Kidney epithelial cell (primary cell): ENCODE measurements around the gene HOXA13. TPM values are rescaled to one million over a fixed set of nuclear protein-coding genes. Genes with fewer than 3 reads are reported as not detected.
A peak's percentile ranks its signal among the peaks of the same experiment; 100 is the strongest.

ENCODE experiments used
- DNase-seq: peaks from one replicate; pipeline ENCODE4 v3.0.0-alpha.2; 2010; ENCODE audit warnings: low read depth
- H3K27me3 ChIP-seq: 2 replicates; pipeline ENCODE4 v1.6.0; 2011; ENCODE audit warnings: low read length; ENCODE audit not compliant: control insufficient read depth, insufficient read depth
- H3K36me3 ChIP-seq: 2 replicates; pipeline ENCODE4 v1.5.1; 2011; ENCODE audit warnings: low read length; ENCODE audit not compliant: control insufficient read depth, insufficient read depth
- H3K4me3 ChIP-seq: 2 replicates; pipeline ENCODE4 v1.5.1; 2011; ENCODE audit warnings: low read depth, mild to moderate bottlenecking, control low read depth, low read length
- total RNA-seq: library from RNA; depleted of rRNA; stranded (reverse); fragments of >200 nt; gene quantifications from 2 replicates; pipeline ENCODE4 v1.2.3, GENCODE V29; 2015
- TF ChIP-seq, protein P1 (sequence below): IDR thresholded peaks from 2 replicates; pipeline ENCODE4 v1.5.1; 2011; ENCODE audit warnings: mild to moderate bottlenecking, moderate library complexity, low read length, control low read depth, inconsistent platforms; ENCODE audit not compliant: insufficient read depth, poor library complexity, severe bottlenecking

Gene HOXA13
- total RNA-seq, result not detected in 2 replicates

- peak within 1 kb of the TSS; percentile 20 for H3K4me3 ChIP-seq
- no peak for DNase-seq
- H3K27me3 ChIP-seq, result peaks cover 75% of the 10 kb centered on the region
- TF ChIP-seq, protein P1, sequence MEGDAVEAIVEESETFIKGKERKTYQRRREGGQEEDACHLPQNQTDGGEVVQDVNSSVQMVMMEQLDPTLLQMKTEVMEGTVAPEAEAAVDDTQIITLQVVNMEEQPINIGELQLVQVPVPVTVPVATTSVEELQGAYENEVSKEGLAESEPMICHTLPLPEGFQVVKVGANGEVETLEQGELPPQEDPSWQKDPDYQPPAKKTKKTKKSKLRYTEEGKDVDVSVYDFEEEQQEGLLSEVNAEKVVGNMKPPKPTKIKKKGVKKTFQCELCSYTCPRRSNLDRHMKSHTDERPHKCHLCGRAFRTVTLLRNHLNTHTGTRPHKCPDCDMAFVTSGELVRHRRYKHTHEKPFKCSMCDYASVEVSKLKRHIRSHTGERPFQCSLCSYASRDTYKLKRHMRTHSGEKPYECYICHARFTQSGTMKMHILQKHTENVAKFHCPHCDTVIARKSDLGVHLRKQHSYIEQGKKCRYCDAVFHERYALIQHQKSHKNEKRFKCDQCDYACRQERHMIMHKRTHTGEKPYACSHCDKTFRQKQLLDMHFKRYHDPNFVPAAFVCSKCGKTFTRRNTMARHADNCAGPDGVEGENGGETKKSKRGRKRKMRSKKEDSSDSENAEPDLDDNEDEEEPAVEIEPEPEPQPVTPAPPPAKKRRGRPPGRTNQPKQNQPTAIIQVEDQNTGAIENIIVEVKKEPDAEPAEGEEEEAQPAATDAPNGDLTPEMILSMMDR, result no peak
- H3K36me3 ChIP-seq, result no peaks in the 10 kb centered on the region
Measured at GRCh38 chr7:27199849-27200760, at the start of gene HOXA13. TSS of gene HOXA13 (minus strand) at chr7:27200091. CDS start at chr7:27200077, 14 bp downstream.

DNA sequence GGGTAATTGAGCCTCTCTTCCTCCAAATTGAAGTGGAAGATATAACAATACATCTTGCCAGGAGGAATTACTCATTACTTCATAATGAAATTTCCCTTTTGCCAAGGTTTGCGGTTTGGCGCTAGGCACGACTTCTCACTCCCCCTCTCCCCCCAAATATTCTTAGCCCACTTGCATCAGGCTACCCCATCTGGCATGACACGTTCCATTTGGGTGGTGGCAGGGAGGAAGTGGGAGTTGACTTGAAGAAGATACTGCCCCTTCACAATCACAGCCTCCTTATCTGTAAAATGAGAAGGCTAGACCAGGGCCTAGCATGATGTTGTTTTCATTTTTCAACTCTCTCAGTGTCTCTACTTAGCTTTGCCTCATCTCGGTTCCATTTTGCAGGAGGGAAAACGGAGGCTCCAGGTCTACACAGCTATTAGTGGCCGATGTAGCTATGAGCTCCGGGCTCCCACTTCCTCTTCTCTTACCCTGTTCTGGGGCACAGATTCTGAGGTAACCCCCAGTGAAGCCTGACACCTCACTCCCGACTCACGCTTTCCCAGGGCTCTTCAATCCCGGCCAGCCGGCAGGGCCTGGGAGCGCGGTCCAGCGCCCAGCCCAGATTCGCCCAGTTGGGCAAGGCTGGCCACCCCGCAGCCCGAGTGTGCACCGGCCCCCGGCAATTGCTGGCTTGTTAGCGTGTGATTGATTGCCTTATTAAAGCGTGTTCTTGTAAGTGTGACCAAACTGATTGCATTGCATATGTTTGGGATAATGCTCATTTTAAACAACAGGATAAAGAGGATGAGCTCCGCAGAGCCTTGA, 49.2 kb upstream of the HOXA13 start:
- no peak for DNase-seq
- H3K27me3 ChIP-seq, result peaks cover 99% of the 10 kb centered on the region
- H3K4me3 ChIP-seq, result no peak overlapping the region

GRCh38 chr7:27248427-27248806, 48.5 kb upstream of the HOXA13 start:
- Histone ChIP-seq H3K4me3 (no peak overlapping the region), H3K36me3 (no peaks in the 10 kb centered on the region), H3K27me3 (peaks cover 99% of the 10 kb centered on the region)
- TF ChIP-seq, protein P1, result no peak
- DNase-seq, result no peak

More for the DNA sequence above, 49.2 kb upstream of the HOXA13 start:
- no peaks in the 10 kb centered on the region for H3K36me3 ChIP-seq
- TF ChIP-seq, protein P1, result no peak

DNA sequence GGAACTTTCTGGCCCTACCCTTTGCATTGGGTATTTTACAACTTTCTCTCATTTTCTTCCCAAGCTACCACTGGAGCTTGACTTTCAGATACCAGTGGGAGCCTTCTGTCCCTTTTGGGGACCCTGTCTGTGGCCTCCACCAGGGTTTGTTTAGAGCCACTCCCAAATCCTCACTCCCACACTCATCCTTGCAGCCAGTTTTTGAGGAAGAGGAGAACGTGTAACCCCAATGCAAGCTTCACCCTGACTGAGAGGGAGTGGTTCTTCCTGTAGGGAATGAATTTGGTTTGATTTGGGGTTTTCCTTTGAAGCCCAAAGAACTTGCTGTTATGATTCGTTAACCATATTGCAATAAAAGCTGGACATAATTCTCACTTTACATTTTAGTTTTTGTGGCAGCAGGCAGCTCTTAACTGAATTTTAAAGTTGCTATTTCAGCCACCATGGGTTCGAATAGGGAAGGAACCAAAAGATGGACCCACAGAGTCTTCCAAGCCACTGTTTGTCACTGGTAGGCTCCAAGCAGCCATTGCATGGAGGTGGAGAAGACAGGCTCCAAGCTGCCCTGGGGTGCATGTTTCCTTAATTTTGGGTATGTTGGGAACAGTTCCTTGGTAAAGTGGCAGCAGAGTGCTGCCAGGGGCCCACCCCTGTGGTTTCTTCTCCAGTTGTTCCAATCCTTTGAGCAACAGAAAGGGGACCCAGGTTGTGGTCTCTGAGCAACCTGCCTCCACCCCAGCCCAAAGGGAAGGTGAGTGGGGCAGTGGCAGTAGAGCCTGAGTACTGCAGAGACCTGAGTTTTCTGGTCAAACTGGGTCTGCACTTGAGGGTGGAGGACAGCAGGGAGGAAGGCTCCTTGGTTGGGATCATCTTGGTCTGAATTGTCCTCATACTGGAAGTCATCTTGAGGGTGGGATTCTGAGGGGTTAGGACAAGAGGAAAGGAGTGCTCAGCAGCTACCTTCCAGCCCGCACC, 47.8 kb upstream of the HOXA13 start:
- DNase-seq, result no peak
- H3K27me3 ChIP-seq, result peaks cover 99% of the 10 kb centered on the region

DNA sequence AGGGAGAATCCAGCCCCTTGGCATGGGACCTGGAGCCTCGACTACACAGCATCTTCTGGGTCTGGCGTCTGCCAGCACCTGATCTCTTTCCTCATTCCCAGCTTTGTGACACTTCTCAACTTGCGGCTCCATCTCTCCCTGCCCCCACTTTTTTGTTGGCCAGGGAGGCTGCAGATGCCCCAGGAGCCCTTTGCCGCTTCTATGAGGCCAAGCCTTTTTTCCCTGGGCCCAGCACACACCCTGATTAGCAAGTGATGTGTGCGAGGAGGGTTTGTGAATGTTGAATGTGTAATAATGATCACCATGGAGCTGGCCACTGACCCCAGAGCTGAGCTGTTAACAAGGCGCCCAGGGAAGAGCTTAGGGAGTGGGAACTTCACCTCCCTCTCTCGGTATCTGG, 47.1 kb upstream of the HOXA13 start:
- TF ChIP-seq, protein P1, result no peak
- Histone ChIP-seq H3K4me3 (no peak overlapping the region), H3K27me3 (peaks cover 99% of the 10 kb centered on the region), H3K36me3 (no peaks in the 10 kb centered on the region)
- no peak for DNase-seq

More for the DNA sequence above, 47.8 kb upstream of the HOXA13 start:
- Histone ChIP-seq H3K36me3 (no peaks in the 10 kb centered on the region), H3K4me3 (no peak overlapping the region)
- TF ChIP-seq, protein P1, result no peak
